GM21723 (cell line): ENCODE measurements around the gene UBA52.
"Not testable (repeated sequence)": the region's sequence is repeated elsewhere in the genome, so short reads cannot be mapped to it uniquely, and the experiment has no call there.

ENCODE experiments used
- ATAC-seq: cut with Tn5 transposase; IDR thresholded peaks from one replicate; pipeline ENCODE4 v1.9.1; 2021; ENCODE audit warnings: mild to moderate bottlenecking, moderate library complexity; ENCODE audit not compliant: unreplicated experiment

The UBA52 gene

GRCh38 chr19:18571564-18572344, at the start of gene UBA52:
TSS of gene UBA52 (plus strand) at chr19:18571857. CDS start at chr19:18573301, 1,444 bp downstream.
- peak; percentile 88 for ATAC-seq

DNA sequence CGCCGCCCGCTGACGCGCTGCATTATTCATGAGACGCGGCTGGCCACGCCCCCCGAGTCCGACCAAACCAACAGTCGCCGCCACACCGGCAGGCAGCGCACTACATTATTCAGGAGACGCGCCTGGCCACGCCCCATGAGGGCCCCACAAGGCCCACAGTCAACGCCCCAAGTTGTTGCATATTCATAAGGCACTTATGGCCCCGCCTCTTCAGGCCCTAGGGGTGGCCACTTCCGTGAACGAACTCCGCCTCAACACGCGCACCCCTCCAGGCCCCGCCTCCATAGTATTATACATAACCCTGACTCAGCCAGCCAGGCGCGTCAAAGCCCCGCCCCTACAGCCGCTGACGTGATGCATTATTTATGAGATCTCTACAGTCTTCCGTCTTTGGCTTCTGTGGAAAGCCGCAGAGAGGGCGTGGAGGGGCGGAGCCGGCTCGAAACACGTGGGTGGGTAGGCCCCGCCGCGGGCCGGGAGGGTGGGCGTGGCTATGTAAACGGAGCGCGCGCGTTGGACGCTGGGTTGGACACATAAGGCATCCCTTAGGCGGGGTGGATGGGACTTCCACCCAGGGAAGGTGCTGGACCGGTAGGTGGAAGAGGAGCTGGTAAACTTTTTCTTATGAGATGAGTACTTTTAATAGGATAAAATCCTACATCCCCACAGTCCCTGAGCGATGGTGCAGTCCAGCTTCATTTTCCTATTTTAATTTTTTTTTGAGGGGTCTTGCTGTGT, 49.4 kb upstream of the UBA52 start:
- ATAC-seq, result peak; percentile 86

- ATAC-seq, result not testable (repeated sequence)
These were observed 48.7 kb upstream of the UBA52 start for GRCh38 chr19:18522862-18523440.

DNA sequence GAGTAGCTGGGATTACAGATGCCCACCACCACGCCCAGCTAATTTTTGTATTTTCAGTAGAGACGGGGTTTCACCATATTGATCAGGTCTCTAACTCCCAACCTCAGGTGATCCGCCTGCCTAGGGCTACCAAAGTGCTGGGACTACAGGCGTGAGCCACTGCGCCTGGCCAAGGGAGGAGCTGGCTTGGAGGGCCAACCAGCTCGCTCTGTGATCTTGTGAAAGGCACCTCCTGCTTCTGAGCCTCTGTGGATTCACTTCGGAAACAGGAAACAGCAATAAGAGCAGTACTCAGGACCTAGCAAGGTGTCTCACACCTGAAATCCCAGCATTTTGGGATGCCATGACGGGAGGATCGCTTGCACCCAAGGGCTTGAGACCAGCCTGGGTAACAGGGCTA, 47.8 kb upstream of the UBA52 start:
- no peak for ATAC-seq

DNA sequence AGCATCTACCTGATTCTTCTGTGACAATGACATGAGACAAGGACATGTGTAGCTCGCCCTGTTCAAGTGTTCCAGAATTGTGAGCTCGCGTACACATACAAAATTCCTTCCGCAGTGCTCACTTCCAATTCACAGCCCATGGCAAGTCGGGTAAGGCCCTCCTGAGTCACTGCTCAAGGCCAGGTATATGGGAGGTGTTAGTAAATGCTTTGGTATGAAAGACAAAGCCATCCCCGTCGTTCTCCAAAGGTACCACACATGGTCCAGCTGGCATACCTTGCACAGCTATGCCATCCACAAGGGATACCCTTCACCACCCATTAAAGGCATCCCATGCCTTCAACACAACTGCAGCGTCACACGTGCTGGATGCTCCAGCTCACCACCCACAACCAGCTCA, 45.3 kb upstream of the UBA52 start:
- no peak for ATAC-seq

DNA sequence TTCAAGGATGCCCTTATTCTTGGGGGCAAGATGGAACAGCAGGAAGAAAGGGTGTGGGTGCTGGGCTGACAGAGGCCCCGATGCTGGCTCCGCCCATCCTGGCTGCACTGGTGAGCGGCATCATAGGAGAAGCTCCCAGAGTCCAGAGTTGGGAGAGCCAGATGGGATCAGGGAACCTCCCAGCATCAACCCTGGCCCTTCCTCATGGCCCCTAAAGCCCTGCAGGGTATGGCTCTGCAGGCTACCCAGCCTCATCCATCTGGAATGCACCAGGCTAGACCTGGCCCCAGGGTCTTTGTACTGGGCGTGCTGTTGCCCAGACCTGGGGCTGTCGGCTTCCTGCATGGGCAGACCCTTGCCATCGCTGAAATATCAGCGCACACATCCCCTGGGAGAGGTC, 41.9 kb upstream of the UBA52 start:
- ATAC-seq, result no peak

DNA sequence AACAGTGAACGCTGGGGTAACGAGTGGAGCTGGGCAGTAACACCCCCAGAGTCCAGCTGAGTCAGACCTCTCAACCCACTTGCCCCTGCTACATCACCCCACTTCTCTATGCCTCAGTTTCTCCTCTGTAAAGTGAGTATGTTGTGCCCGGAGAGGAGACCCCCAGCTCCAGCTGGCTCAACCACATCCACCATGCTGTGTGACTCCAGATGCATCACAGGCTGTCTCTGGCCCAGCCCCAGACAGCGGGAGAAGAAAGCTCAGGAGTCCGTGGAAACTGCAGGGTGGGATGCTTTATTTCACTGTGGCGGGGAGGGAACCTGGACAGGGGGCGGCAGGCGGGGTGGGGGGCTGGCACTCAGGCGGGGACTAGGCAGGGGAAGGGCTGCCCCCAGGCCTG, 40.2 kb upstream of the UBA52 start:
- ATAC-seq, result no peak

DNA sequence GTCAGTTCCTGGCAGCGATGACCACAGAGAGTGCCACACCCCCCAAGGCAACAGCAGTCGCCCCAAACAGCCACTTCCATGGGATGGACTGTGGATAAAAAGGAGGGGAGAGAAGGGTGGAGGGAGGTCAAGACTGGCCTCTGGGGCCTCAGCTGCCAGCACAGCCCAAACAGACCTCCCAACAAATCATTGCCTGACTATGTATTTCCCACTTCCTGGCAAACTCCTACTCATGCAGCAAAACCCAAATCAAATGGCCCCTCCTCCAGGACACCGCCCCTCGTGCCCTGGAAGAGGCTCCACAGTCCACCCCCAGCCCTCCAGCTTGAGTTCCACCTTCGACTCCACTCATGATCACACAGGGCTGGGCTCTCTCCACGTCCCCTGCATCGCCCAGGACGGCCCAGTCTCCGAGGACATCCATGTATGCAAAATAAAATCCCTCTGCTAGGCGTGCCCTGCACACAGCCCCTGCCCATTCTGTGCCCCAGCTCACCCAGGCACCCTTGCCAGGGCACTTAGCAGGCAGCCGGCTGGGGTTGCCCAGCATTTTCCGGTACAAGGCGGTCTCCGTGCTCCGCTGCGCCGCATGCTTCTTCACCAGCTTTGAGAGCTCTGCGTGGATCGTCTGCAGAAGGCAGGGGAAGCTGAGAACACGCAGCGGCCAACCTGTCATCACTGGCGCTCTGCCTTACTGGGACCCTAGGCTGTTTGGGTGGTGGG, 39.3 kb upstream of the UBA52 start:
- ATAC-seq, result no peak

DNA sequence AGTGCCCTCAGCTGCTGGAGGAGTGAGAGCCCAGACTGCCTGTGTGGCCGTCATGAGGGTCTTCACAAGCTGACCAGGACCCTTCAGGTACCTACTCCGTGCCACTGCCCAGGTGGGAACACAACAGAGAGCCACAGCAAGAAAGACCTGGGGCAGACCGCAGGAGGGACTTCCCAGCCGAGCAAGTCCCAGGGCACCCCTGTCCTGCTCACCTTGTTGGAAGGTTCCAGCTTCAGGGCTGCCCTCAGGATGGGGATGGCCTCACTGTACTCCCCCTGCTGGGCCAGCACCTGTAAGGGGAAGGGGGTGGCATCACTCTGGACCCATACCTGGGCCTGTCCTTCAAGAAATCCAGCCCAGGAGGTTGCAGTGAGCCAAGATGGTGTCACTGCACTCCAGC, 38.6 kb upstream of the UBA52 start:
- no peak for ATAC-seq

GRCh38 chr19:18536475-18536874, 35.2 kb upstream of the UBA52 start:
- no peak for ATAC-seq

- no peak for ATAC-seq
These were observed 34.2 kb upstream of the UBA52 start for GRCh38 chr19:18537431-18537830.

DNA sequence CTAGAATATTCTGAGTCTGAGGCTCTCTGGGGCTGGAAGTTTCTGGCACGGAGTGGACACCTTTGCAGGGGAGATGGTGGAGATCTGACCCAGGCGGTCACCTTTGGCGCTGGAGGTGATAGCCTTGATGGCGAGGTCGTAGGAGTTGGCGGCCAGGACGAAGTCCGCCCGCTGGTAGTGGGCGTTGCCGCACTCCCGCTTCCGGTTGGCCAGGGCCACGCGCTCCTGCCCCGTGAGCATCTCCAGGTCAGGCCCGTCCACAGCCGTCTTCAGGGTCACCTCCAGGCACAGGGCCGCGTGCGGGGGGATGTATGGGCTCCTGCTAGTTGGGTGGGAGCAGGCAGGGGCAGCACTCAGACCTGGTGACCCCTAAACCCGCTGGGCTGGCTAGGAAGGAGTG, 33.5 kb upstream of the UBA52 start:
- ATAC-seq, result no peak

DNA sequence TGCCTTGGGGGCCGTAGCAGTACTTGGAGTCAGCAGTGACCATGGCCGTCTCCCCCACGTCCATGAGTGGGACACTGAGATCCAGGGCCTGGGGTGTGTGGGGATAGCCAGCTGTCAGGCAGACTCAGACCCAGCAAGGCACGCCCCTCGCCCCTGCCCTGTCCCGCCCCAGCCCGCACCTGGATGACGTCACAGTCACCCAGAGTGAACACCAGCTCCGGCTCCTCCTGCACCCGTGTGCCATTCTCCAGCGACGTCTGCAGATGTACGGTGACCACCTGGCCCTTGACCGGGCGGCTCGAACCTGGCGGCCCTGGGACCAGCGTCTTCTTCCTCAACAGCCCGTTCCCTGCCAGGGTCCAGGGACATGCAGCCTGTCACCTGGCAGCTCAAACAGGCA, 32.3 kb upstream of the UBA52 start:
- no peak for ATAC-seq

DNA sequence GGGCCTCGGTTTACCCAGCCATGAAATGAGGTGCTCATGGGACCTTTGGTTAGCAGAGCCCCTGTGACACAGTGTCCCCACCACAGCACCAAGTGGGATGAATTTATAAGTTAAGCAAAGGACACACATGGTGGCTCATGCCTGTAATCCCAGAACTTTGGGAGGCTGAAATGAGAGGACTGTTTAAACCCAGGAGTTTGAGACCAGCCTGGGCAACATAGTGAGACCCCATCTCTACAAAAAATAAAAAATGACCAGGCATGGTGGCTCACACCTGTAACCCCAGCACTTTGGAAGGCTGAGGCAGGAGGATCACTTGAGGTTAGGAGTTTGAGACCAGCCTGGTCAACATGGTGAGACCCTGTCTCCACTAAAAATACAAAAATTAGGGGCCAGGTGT, 31.5 kb upstream of the UBA52 start:
- ATAC-seq, result not testable (repeated sequence)

DNA sequence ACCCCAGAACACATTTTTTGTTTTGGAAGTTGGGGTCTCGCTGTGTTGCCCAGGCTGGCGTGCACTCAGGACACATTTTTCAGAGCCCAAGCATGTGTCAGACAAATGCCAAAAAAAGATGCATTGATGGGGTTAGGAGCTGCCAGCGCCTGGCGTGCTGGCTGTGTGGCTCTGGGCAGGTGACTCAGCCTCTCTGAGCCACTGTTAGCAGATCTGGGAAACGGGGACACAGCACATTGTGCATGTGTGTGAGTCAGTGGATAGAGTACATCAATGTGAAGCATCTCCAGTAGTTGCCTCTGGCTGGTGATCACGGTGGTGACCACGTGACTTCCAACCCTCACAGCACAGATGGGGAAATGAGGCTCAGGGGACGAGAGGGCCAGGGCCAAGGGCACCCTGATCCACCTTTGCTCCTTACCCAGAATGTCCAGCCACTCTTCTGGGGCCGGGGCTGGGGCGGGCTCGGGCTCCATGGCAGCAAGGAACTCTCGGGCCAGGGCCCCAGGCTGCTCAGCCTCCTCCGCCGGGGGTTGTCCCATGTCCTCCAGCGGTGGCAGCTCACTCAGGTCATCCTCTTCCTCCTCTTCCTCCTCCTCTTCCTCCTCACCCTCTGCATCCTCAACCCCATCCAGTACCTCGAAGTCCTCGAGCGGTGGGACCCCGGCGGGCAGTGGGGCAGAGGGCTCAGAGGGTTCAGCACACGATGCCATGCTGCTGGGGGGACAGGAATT, 30.2 kb upstream of the UBA52 start:
- ATAC-seq, result no peak

DNA sequence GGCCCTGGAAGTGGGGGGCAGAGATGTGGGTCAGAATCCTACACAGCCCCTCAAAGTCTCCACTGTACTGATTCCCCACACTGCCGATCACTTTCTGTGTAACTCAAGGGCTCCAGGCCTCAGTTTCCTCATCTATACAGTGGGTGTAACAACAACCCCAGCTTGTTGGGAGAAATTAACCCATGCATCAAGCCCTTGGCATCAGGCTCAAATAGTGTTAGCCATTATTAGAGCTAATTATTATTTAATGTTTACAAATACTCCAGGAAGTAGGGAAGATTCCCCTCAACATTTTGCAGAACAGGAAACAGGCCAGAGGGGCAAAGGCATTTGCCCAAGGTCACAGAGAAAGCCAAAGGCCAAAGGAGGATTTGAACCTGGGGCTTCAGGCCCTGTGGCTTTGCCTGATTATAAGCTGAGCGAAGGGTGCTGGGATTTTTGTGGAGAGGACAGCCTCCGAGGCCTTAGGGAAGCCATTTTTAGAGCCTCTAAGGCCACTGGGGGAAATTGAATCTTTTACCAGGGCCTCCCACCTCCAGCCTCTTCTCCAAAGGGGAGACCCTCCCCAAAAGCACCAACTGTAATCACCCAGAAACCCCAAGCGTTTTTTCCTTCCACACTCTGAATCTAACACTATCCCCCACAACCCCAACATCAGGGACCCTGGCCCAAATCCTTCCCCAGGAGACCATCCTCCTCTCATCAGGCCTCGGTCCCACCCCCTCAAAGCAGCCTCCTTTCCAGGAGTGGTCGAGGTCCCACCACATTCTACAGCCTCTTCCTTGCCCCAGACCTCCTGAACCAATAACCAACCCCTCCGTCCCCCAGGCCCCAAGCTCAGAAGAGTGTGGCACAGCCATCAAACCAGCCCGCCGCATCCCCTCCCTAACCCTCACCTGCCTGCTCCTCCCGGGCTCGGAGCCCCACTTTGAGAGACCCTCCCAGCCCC, 29.4 kb upstream of the UBA52 start:
- no peak for ATAC-seq

DNA sequence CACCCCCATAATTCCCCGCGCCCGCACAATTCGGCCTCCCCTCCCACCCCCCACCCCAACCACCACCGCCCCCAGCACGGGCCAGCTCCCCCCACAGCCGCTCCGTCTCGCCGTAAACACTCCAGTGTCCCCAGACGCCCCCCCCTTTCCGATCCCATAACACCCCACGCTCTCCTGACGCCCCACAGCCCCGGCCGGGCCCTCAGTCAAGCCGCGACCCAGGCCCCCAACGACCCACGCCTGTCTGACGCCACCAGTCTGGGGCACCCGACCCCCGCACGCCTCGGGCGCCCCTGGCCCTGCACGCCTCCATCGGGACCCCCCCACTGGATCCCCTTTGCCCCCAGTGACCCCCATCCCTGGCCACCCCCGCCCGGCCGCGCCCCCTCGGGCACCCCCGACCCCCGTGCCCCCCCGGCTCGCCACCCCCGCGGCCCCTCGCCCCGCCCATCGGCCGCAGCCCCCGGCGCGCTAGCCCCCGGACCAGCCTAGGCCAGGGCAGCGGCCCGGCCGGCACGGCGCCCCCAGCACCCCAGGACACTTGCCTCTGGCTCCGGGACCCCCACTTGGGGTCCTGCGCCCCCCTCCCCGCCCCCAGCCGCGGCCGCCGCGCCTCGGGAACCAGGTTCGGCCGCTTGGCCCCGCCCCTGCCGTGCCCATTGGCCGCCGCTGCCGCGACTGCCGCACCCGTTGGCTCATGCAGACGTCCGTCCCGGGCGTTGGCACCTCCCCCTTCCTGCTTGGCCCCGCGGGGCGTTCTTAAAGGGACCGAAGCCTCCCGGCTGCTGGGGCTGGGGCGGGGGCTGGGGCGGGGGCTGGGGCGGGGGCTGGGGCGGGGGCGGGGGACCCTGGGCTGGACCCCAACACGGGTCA, 28.5 kb upstream of the UBA52 start, which contains the start of gene FKBP8:
Gene FKBP8, minus strand, starts transcription at position 633 of the 873 bp plus-strand sequence. CDS start 1,603 bp downstream, outside the sequence.
- ATAC-seq, result peak; percentile 86

DNA sequence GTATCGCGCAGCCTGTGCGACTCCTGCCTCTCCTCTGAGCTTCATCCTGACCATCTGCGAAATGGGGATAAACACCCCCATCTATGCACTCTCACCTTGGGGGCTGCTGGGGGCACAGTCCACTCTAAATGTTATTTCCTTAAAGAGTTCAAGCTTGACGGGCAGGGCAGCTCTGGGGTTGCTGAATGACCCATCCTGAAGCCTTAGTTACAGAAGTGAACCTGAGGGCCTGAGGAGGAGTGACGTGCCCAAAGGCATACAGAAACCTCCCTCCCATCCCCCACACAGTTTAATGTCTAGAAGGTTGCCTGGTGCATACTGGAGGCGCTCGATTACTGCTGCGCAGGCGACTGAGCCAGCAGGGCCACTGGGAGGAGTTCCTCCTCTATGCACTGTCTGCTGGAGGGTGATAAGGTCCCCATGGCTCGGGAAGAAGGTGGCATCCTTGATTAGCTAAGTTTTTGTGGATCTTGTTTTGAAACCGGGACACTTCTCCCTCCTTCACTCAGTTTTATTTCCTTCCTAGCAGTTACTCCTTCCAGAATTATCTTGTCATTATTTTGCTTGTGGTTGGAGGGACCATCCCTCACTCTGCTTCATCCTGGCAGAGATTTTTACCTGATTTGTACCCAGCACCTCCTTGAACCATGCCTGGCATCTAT, 27.7 kb upstream of the UBA52 start:
- peak; percentile 71 for ATAC-seq
